Lung (tissue), 12 donors: ENCODE results near the gene STARD8. TPM values are rescaled to one million over a fixed set of nuclear protein-coding genes. Genes with fewer than 3 reads are reported as not detected.

Experiments
- ATAC-seq: fragments of 200-7000 bp; cut with Tn5 transposase; one replicate; pipeline ENCODE4 v1.9.1; 2020; ENCODE audit warnings: moderate number of reproducible peaks; ENCODE audit not compliant: insufficient read depth, low FRiP score
- DNase-seq, 3 donors: peaks; one replicate each; pipeline ENCODE4 v3.0.0-alpha.2; 2013 to 2017
- H3K27ac ChIP-seq, 2 donors: one replicate each; pipeline ENCODE4 v1.5.1; 2013; ENCODE audit warnings: mild to moderate bottlenecking in 2 of 2, moderate library complexity in 2 of 2, control low read depth in 1 of 2, inconsistent platforms in 1 of 2, low read depth in 1 of 2, low read length in 1 of 2
- H3K27me3 ChIP-seq, 3 donors: one replicate each; pipeline ENCODE4 v1.5.1; 2013; ENCODE audit warnings: low read length in 2 of 3; ENCODE audit not compliant: control insufficient read depth in 3 of 3, insufficient read depth in 3 of 3
- H3K36me3 ChIP-seq, 4 donors: one replicate each; pipeline ENCODE4 v1.5.1; 2013; ENCODE audit warnings: low read length in 4 of 4, mild to moderate bottlenecking in 1 of 4, moderate library complexity in 1 of 4; ENCODE audit not compliant: control insufficient read depth in 4 of 4, insufficient read depth in 4 of 4
- H3K4me1 ChIP-seq, 5 donors: one replicate each; pipeline ENCODE4 v1.5.1; 2013; ENCODE audit warnings: low read length in 5 of 5, mild to moderate bottlenecking in 2 of 5, moderate library complexity in 1 of 5; ENCODE audit not compliant: control insufficient read depth in 5 of 5, insufficient read depth in 5 of 5
- H3K4me3 ChIP-seq: one replicate; pipeline ENCODE4 v1.5.1; 2013; ENCODE audit warnings: mild to moderate bottlenecking, control low read depth, moderate library complexity
- H3K9ac ChIP-seq, 2 donors: one replicate each; pipeline ENCODE4 v1.5.1; 2013; ENCODE audit warnings: low read length in 2 of 2, control low read depth in 1 of 2; ENCODE audit not compliant: insufficient read depth in 1 of 2
- H3K9me3 ChIP-seq, 4 donors: one replicate each; pipeline ENCODE4 v1.5.1; 2013; ENCODE audit warnings: low read length in 3 of 4, mild to moderate bottlenecking in 1 of 4, moderate library complexity in 1 of 4; ENCODE audit not compliant: control insufficient read depth in 4 of 4, insufficient read depth in 3 of 4
- WGBS, 2 donors: extraction: QIAGEN DNeasy Blood & Tissue Kit; methylation state at CpG; one replicate each; pipeline ENCODE4 v1.1.7; 2013; 5-methylcytosine and 5-hydroxymethylcytosine counted together
- polyA plus RNA-seq, 2 donors: library from polyadenylated mRNA; stranded (reverse); fragments of 200-250 nt; gene quantifications; one replicate each; pipeline ENCODE4 v1.2.1, GENCODE V29; 2013
- total RNA-seq, 2 donors: library from RNA; depleted of rRNA in 1 of 2; stranded (reverse); fragments of >200 nt in 1 of 2; gene quantifications; one replicate each; pipeline ENCODE4 v1.2.1, GENCODE V29; 2014 to 2021
- TF ChIP-seq, protein P1 (sequence below): IDR thresholded peaks from 2 replicates; pipeline ENCODE4 v1.5.1; 2012; ENCODE audit warnings: mild to moderate bottlenecking; ENCODE audit errors: control extremely low read depth, extremely low read depth
- donor health status: control.
- donor health status: control.
- donor health status: Bipolar disorder and iron deficiency.
- donor health status: healthy.
- donor health status: DM: yes; HTN: yes; CAD: no.

STARD8 gene
- total and polyA plus RNA-seq, 4 donors: 5.7 to 20.2 (median 18.5) TPM

DNA sequence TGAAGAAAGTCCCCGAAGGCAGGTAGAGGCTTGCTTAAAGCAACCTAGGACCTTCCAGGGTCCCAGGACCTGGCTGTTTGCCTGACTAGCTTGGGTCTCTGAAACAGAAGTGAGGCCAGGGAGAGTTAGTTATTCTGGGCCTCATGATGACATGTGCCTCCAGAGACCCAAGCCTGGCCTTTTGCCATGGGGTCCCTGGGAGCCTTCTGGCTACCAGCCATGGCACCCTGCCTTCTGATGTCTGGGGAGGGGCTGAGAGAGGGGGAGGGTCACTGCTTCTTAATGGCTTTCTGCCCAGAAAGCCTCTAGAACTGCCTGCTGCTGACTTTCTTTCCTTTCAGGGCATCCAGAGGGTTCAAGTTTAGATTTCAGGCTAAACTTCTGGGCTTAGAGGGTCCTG, 1.0 kb upstream of the STARD8 start:
- H3K4me3 ChIP-seq: no peak overlapping the region
- H3K27ac ChIP-seq: no peak overlapping the region
- H3K9ac ChIP-seq: no peak overlapping the region
- H3K36me3 ChIP-seq: no peaks in the 10 kb centered on the region
- TF ChIP-seq, protein P1, sequence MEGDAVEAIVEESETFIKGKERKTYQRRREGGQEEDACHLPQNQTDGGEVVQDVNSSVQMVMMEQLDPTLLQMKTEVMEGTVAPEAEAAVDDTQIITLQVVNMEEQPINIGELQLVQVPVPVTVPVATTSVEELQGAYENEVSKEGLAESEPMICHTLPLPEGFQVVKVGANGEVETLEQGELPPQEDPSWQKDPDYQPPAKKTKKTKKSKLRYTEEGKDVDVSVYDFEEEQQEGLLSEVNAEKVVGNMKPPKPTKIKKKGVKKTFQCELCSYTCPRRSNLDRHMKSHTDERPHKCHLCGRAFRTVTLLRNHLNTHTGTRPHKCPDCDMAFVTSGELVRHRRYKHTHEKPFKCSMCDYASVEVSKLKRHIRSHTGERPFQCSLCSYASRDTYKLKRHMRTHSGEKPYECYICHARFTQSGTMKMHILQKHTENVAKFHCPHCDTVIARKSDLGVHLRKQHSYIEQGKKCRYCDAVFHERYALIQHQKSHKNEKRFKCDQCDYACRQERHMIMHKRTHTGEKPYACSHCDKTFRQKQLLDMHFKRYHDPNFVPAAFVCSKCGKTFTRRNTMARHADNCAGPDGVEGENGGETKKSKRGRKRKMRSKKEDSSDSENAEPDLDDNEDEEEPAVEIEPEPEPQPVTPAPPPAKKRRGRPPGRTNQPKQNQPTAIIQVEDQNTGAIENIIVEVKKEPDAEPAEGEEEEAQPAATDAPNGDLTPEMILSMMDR: no peak
- DNase-seq (peak; percentile 34 to 53 (median 44)), ATAC-seq (no peak)
- H3K4me1 ChIP-seq: peaks cover 0 to 20% (median 0%) of the 10 kb centered on the region in 5 donors
- H3K27me3 ChIP-seq: peaks cover 0 to 5% (median 2%) of the 10 kb centered on the region in 3 donors
- H3K9me3 ChIP-seq: no peaks in the 10 kb centered on the region
- 93 to 100% methylated on average over 1 of the region's 1 CpG for WGBS, 2 donors

DNA sequence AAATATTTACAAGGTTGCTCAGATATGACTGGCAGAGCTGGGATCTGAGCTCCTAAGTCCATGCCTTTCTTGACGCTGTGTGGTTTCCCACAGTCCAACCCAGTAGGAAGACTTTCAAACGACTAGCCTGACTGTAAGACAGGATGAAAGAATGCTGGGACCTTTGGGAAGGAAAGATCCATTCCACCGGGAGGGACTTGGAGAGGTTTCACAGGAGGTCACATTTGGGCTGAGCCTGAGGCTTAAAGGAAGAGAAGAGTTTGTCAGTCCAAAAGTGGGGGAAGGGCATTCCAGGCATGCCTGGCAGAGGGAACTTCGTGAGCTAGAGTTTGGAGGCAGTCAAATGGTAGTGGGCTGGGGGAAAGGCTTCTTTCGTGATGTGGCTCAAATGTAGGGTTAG, 1.5 kb downstream of the STARD8 start:
- Histone ChIP-seq H3K27me3 (peaks cover 0 to 5% (median 2%) of the 10 kb centered on the region in 3 donors), H3K9me3 (peaks cover 0 to 3% (median 0%) of the 10 kb centered on the region in 4 donors), H3K4me3 (no peak overlapping the region), H3K27ac (no peak overlapping the region), H3K4me1 (peaks cover 0 to 20% (median 3%) of the 10 kb centered on the region in 5 donors), H3K36me3 (no peaks in the 10 kb centered on the region), H3K9ac (no peak overlapping the region)
- TF ChIP-seq, protein P1: no peak
- DNase-seq: peak; percentile 44 to 57 (median 45)
- ATAC-seq: no peak
- 47 to 61% methylated on average over 5 of the region's 5 CpGs for WGBS, 2 donors

DNA sequence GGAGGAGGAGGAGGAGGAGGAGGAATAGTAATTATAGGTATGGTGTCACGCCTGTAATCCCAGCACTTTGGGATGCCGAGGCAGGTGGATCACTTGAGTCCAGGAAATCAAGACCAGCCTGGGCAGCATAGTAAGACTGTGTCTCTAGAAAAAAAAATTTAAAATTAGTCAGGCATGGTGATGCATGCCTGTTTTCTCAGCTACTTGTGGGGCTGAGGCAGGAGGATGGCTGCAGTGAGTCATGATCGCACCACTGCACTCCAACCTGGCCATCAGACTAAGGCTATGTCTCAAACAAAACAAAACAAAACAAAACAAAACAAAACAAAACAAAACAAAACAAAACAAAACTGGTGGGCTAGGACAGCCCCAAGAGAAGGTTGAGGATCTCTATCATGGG, 3.0 kb downstream of the STARD8 start:
- Histone ChIP-seq H3K4me3 (no peak overlapping the region), H3K36me3 (no peaks in the 10 kb centered on the region), H3K27me3 (peaks cover 0 to 5% (median 0%) of the 10 kb centered on the region in 3 donors), H3K9me3 (peaks cover 0 to 3% (median 0%) of the 10 kb centered on the region in 4 donors), H3K27ac (no peak overlapping the region), H3K9ac (no peak overlapping the region), H3K4me1 (peaks cover 0 to 20% (median 3%) of the 10 kb centered on the region in 5 donors)
- TF ChIP-seq, protein P1: no peak
- WGBS, 2 donors: 93 to 94% methylated on average over 3 of the region's 3 CpGs
- no peak for ATAC-seq
- DNase-seq: no peak

DNA sequence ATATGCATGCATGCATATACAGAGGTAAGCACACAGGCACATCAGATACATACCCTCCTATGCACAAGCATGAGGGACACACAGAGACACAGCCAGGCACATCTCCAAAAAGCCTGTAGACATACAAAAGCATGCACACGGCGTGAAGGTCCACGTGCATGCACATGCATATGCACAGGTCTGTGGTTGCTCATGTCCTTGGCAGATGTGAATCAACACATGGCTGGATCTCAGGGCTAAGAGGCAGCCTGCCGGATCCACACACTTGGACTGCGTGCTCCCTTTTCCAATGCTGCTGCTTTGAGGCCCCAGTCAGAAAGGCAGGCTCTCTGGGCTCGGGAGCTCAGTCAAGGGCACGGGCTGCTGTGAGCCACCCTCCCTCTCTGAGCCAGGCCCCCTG, 3.6 kb downstream of the STARD8 start:
- Histone ChIP-seq H3K27ac (no peak overlapping the region), H3K4me1 (peaks cover 0 to 20% (median 3%) of the 10 kb centered on the region in 5 donors), H3K9ac (no peak overlapping the region), H3K9me3 (peaks cover 0 to 3% (median 0%) of the 10 kb centered on the region in 4 donors), H3K27me3 (peaks cover 0 to 5% (median 0%) of the 10 kb centered on the region in 3 donors), H3K36me3 (no peaks in the 10 kb centered on the region), H3K4me3 (no peak overlapping the region)
- TF ChIP-seq, protein P1: no peak
- ATAC-seq: no peak
- DNase-seq: no peak
- WGBS, 2 donors: 77 to 91% methylated on average over 7 of the region's 7 CpGs
